Caco-2 (cell line): ENCODE measurements around the gene FMO1. TPM values are rescaled to one million over a fixed set of nuclear protein-coding genes. Genes with fewer than 3 reads are reported as not detected.

Experiments used
- BruUV-seq: library from RNA; stranded (reverse); fragments of 400-500 nt; replicated peaks from 2 replicates; lab custom pipeline; 2021; lab: Mats Ljungman, UMichigan
- CTCF ChIA-PET: fragments of 300-600 bp; sonication (Branson Sonifier 250); formaldehyde crosslinking; loops from one replicate; lab custom pipeline; 2022; ENCODE audit warnings: antibody characterized with exemption; lab: Charles Lee
- POLR2A ChIA-PET: fragments of 300-600 bp; sonication (Branson Sonifier 250); formaldehyde crosslinking; loops from one replicate; lab custom pipeline; 2022; ENCODE audit warnings: antibody characterized with exemption; lab: Charles Lee
- DNase-seq, 2 experiments: peaks; one replicate each; pipeline versions ENCODE4 v3.0.0 to v3.0.0-alpha.2; 2020 to 2022
- H3K27me3 ChIP-seq: replicated peaks from 2 replicates; pipeline ENCODE4 v1.6.0; 2011; ENCODE audit warnings: low read length; ENCODE audit not compliant: control insufficient read depth, insufficient read depth
- H3K36me3 ChIP-seq: 2 replicates; pipeline ENCODE4 v1.5.1; 2011; ENCODE audit warnings: low read length; ENCODE audit not compliant: control insufficient read depth, insufficient read depth
- H3K4me1 ChIP-seq: fragments of 250-450 bp; sonication (Bioruptor Pico); 2 replicates; pipeline ENCODE4 v1.5.1; 2020; ENCODE audit warnings: mild to moderate bottlenecking
- H3K4me3 ChIP-seq: 2 replicates; pipeline ENCODE4 v1.5.1; 2011; ENCODE audit warnings: low read depth, mild to moderate bottlenecking, control low read depth, low read length
- H3K9me3 ChIP-seq: fragments of 250-450 bp; sonication (Bioruptor Pico); 2 replicates; pipeline ENCODE4 v1.5.1; 2020; ENCODE audit warnings: mild to moderate bottlenecking, moderate library complexity
- H3K27ac Mint-ChIP-seq: one replicate; pipeline ENCODE4 v1.8.0; 2022; ENCODE audit warnings: mixed read lengths; ENCODE audit not compliant: unreplicated experiment
- H3K27me3 Mint-ChIP-seq: one replicate; pipeline ENCODE4 v1.8.0; 2022; ENCODE audit warnings: mixed read lengths; ENCODE audit not compliant: insufficient read depth, unreplicated experiment
- H3K36me3 Mint-ChIP-seq: one replicate; pipeline ENCODE4 v1.8.0; 2022; ENCODE audit warnings: mild to moderate bottlenecking, mixed read lengths; ENCODE audit not compliant: insufficient read depth, unreplicated experiment
- H3K4me1 Mint-ChIP-seq: one replicate; pipeline ENCODE4 v1.8.0; 2022; ENCODE audit warnings: low read depth, mixed read lengths; ENCODE audit not compliant: unreplicated experiment
- H3K4me3 Mint-ChIP-seq: one replicate; pipeline ENCODE4 v1.8.0; 2022; ENCODE audit warnings: mild to moderate bottlenecking, moderate library complexity, mixed read lengths; ENCODE audit not compliant: unreplicated experiment
- H3K9me3 Mint-ChIP-seq: one replicate; pipeline ENCODE4 v1.8.0; 2022; ENCODE audit warnings: mixed read lengths; ENCODE audit not compliant: unreplicated experiment
- intact Hi-C: fragments of 100-400 bp; cut with micrococcal nuclease; formaldehyde crosslinking; loops from one replicate; pipeline ENCODE4 v1.10.0; 2022; ENCODE audit not compliant: unreplicated experiment
- total RNA-seq: library from RNA; stranded (reverse); gene quantifications from 2 replicates; pipeline ENCODE4 v1.2.3, GENCODE V29; 2022
- TF ChIP-seq, protein P1 (sequence below), 2 experiments: fragments of 200-600 bp in 1 of 2; IDR thresholded peaks; 1 replicate in 1 of 2; 2 replicates in 1 of 2; pipeline versions ENCODE4 v1.5.1 to v1.8.0; 2011 to 2022; ENCODE audit warnings: antibody characterized with exemption in 1 of 2, control low read depth in 1 of 2, inconsistent platforms in 1 of 2, low read depth in 1 of 2, low read length in 1 of 2, mild to moderate bottlenecking in 1 of 2, moderate library complexity in 1 of 2; ENCODE audit not compliant: insufficient read depth in 1 of 2, severe bottlenecking in 1 of 2, unreplicated experiment in 1 of 2

FMO1 gene
- total RNA-seq, 1 experiment from 2014 or later = not detected

DNA sequence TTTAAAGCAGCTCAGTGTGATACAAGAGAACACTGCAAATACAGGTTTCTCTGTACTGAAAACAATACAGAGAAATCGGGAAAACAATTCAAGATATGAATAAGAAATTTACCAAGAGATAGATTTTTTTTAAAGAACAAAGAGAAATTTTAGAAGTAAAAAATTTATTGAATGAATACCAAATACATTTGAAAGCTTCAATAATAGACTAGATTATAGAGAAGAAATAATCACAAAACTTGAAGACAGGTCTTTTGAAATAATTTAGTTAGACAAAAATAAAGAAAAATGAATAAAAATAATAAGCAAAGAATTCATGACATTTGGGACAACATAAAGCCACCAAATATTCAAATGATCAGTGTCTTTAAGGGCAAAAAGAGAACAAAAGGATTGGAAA, 52.1 kb downstream of the FMO1 start:
- no peaks in the 10 kb centered on the region for H3K36me3 Mint-ChIP-seq
- Histone ChIP-seq H3K4me1 (no peaks in the 10 kb centered on the region), H3K4me3 (no peak overlapping the region), H3K27me3 (no peaks in the 10 kb centered on the region), H3K36me3 (no peaks in the 10 kb centered on the region), H3K9me3 (peaks cover 26% of the 10 kb centered on the region; the same call in 1 of the 2 replicates)
- BruUV-seq = no TSS peak
- intact Hi-C loops = no loop called here
- ChIA-PET POLR2A (no interaction called here), CTCF (no interaction called here)
- H3K27me3 Mint-ChIP-seq = peaks cover 3% of the 10 kb centered on the region
- H3K4me1 Mint-ChIP-seq = no peaks in the 10 kb centered on the region
- H3K27ac Mint-ChIP-seq = no peak overlapping the region
- H3K4me3 Mint-ChIP-seq = no peak overlapping the region
- no peak for DNase-seq
- TF ChIP-seq, protein P1, sequence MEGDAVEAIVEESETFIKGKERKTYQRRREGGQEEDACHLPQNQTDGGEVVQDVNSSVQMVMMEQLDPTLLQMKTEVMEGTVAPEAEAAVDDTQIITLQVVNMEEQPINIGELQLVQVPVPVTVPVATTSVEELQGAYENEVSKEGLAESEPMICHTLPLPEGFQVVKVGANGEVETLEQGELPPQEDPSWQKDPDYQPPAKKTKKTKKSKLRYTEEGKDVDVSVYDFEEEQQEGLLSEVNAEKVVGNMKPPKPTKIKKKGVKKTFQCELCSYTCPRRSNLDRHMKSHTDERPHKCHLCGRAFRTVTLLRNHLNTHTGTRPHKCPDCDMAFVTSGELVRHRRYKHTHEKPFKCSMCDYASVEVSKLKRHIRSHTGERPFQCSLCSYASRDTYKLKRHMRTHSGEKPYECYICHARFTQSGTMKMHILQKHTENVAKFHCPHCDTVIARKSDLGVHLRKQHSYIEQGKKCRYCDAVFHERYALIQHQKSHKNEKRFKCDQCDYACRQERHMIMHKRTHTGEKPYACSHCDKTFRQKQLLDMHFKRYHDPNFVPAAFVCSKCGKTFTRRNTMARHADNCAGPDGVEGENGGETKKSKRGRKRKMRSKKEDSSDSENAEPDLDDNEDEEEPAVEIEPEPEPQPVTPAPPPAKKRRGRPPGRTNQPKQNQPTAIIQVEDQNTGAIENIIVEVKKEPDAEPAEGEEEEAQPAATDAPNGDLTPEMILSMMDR (IDR thresholded peaks at IDR 0.05; ENCODE audit: insufficient read depth in 1 of 2, low read depth in 1 of 2, low read length in 1 of 2, severe bottlenecking in 1 of 2, unreplicated experiment in 1 of 2) = no peak
- peaks cover 29% of the 10 kb centered on the region for H3K9me3 Mint-ChIP-seq

DNA sequence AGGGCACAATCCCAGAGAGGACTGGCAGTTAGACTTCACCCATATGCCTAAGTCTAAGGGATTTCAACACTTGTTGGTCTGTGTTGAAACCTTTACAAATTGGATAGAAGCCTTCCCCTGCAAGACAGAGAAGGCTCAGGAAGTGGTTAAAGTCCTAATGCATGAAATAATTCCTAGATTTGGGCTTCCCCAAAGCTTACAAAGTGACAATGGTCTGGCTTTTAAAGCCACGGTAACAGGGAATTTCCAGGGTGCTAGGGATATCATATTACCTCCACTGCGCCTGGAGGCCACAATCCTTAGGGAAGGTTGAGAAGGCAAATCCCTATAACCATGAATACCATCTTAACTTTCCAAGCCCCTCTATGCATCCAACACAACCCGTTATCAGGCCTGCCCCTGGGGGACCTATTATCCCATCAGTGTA, 62.4 kb downstream of the FMO1 start:
- no peaks in the 10 kb centered on the region for H3K9me3 Mint-ChIP-seq
- POLR2A ChIA-PET = no interaction called here
- CTCF ChIA-PET = no interaction called here
- no peak overlapping the region for H3K4me3 Mint-ChIP-seq
- intact Hi-C loops = loop anchor here (5.0 to 10.0 kb wide), 2 partner anchors 84 to 343 kb away; no protein-coding TSS in a partner anchor
- no TSS peak for BruUV-seq
- H3K27ac Mint-ChIP-seq = no peak overlapping the region
- Histone ChIP-seq H3K9me3 (no peaks in the 10 kb centered on the region; the same call in 1 of the 2 replicates), H3K4me1 (peaks cover 9% of the 10 kb centered on the region), H3K27me3 (no peaks in the 10 kb centered on the region), H3K4me3 (no peak overlapping the region), H3K36me3 (no peaks in the 10 kb centered on the region)
- no peaks in the 10 kb centered on the region for H3K36me3 Mint-ChIP-seq
- TF ChIP-seq, protein P1 (IDR thresholded peaks at IDR 0.05; ENCODE audit: insufficient read depth in 1 of 2, low read depth in 1 of 2, low read length in 1 of 2, severe bottlenecking in 1 of 2, unreplicated experiment in 1 of 2) = no peak
- H3K27me3 Mint-ChIP-seq = no peaks in the 10 kb centered on the region
- no peak for DNase-seq
- H3K4me1 Mint-ChIP-seq = no peaks in the 10 kb centered on the region

DNA sequence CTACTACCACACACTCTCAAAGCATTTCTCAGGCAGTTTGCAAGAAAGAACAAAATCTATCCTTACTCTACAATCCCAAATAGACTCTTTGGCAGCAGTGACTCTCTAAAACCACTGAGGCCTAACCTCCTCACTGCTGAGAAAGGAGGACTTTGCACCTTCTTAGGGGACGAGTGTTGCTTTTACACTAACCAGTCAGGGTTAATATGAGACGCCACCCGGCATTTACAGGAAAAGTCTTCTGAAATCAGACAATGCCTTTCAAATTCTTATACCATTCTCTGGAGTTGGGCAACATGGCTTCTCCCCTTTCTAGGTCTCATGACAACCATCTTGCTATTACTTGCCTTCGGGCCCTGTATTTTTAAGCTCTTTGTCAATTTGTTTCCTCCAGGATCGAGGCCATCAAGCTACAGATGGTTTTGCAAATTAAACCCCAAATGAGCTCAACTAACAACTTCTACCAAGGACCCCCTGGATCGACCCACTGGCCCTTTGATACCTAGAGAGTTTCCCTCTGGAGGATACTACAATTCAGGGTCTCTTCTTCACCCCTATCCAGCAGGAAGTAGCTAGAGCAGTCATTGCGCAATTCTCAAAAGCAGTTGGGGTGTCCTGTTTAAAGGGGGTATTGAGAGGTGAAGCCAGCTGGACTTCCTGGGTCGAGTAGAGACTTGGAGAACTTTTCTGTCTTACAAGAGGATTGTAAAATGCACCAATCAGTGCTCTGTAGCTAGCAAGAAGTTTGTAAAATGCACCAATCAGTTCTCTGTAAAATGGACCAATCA, 63.7 kb downstream of the FMO1 start:
- no peak overlapping the region for H3K4me3 Mint-ChIP-seq
- Histone ChIP-seq H3K27me3 (no peaks in the 10 kb centered on the region), H3K4me1 (peaks cover 9% of the 10 kb centered on the region), H3K9me3 (no peaks in the 10 kb centered on the region; the same call in 1 of the 2 replicates), H3K4me3 (no peak overlapping the region), H3K36me3 (no peaks in the 10 kb centered on the region)
- no peak overlapping the region for H3K27ac Mint-ChIP-seq
- TF ChIP-seq, protein P1 (IDR thresholded peaks at IDR 0.05; ENCODE audit: insufficient read depth in 1 of 2, low read depth in 1 of 2, low read length in 1 of 2, severe bottlenecking in 1 of 2, unreplicated experiment in 1 of 2) = no peak
- H3K36me3 Mint-ChIP-seq = no peaks in the 10 kb centered on the region
- H3K4me1 Mint-ChIP-seq = no peaks in the 10 kb centered on the region
- ChIA-PET CTCF (interaction anchor here (2.2 kb wide), 1 partner anchor 67 kb away, joined by 70 read pairs; no protein-coding TSS in a partner anchor), POLR2A (no interaction called here)
- intact Hi-C loops = loop anchor here (5.0 to 10.0 kb wide), 2 partner anchors 83 to 345 kb away; no protein-coding TSS in a partner anchor
- BruUV-seq = no TSS peak
- H3K9me3 Mint-ChIP-seq = no peaks in the 10 kb centered on the region
- H3K27me3 Mint-ChIP-seq = no peaks in the 10 kb centered on the region
- no peak for DNase-seq
